Stimulated activated CD4-positive, alpha-beta T cell treated with anti-CD3 and anti-CD28 coated beads, Interleukin-2, amount 100 ng/mL, for 48 hours (primary cell): ENCODE measurements around the gene CEP290.
A peak's percentile ranks its signal among the peaks of the same experiment; 100 is the strongest.

ENCODE experiments used
- DNase-seq, 2 donors: peaks; one replicate each; pipeline ENCODE4 v3.0.0-alpha.2; 2020

CEP290 gene, protein sequence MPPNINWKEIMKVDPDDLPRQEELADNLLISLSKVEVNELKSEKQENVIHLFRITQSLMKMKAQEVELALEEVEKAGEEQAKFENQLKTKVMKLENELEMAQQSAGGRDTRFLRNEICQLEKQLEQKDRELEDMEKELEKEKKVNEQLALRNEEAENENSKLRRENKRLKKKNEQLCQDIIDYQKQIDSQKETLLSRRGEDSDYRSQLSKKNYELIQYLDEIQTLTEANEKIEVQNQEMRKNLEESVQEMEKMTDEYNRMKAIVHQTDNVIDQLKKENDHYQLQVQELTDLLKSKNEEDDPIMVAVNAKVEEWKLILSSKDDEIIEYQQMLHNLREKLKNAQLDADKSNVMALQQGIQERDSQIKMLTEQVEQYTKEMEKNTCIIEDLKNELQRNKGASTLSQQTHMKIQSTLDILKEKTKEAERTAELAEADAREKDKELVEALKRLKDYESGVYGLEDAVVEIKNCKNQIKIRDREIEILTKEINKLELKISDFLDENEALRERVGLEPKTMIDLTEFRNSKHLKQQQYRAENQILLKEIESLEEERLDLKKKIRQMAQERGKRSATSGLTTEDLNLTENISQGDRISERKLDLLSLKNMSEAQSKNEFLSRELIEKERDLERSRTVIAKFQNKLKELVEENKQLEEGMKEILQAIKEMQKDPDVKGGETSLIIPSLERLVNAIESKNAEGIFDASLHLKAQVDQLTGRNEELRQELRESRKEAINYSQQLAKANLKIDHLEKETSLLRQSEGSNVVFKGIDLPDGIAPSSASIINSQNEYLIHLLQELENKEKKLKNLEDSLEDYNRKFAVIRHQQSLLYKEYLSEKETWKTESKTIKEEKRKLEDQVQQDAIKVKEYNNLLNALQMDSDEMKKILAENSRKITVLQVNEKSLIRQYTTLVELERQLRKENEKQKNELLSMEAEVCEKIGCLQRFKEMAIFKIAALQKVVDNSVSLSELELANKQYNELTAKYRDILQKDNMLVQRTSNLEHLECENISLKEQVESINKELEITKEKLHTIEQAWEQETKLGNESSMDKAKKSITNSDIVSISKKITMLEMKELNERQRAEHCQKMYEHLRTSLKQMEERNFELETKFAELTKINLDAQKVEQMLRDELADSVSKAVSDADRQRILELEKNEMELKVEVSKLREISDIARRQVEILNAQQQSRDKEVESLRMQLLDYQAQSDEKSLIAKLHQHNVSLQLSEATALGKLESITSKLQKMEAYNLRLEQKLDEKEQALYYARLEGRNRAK (N-terminal part only)

DNA sequence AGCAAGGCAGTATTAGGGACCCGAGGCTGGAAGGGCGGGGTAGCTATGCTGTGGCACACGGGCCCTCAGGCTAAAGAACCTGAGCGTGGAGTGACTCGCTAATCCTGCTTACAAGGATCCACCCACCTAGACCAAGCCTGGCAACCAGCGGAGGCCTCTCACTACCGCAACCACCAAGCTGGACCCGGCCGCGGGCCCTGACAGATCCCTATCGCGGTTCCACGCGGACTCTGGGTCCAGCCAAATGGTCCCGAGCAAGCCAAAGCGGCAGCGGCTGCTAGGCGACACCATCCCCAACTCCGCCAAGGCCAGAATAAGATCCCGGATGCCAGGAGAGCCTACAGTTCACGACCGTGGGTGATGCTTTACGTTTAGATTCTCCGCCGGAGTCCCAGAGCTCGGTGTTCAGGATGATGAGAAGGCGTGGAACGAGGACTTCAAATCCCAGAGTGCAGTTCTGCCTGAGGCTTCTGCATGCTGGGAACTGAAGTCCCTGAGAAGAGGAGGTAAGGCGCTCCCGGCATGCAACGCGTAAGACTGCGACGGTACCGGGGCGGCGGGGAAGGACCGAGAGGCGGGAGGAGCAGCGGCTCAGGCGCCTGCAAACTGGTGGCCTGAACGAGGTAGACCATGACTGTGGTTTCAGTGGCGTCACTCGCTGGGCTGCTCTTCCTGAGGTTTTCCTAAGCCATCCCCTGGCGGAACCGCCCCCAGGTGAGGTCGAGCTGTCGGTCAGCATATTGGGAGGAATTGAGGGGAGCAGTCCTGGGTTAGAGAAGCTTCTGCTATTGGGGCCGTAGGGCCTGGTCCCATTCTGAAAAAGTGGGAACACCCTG is at the start of gene CEP290, which contains the start of gene TMTC3:
CEP290 (minus strand) TSS at position 315 of the 836 bp plus-strand sequence. CDS start 781 bp downstream, outside the sequence.
TMTC3 (plus strand) TSS at position 534 of the 836 bp plus-strand sequence. CDS start 6,009 bp downstream, outside the sequence.
- DNase-seq: peak; percentile 79 to 81

DNA sequence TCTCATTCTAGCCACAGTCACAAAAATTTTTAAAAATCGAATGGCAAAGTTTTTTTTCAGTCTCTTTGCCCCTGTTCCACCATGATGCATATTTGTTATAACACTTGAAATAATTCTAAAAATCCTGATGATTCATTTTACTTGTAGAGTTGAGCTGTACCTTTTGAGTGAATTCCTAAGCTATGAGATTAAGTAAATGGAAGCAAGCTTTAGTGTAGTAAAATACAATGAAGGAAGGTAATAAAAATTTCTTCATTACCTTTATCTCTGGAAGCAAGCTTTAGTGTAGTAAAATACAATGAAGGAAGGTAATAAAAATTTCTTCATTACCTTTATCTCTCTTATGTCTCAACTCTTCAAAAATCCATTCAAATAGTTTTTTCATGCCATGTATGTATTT is 46.3 kb upstream of the CEP290 start:
- DNase-seq: no peak

DNA sequence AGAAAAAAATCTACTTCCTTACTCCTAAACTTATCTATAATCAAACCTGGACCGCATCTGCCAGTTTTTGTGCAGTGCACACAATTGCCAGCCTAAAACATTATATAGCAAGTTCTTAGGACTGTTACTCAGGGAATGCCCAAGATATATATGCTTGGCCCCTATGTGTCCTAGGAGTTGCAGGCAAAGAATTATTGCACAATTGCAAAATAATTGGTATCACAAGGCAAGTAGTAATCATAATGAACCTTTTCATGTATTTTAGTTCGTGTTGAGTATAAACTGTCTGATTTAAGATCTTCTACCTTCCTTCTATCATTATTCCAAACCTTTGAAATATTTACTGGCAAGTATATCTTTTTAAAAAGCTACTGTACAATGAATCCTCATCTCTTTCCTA is 45.7 kb upstream of the CEP290 start:
- DNase-seq: no peak

DNA sequence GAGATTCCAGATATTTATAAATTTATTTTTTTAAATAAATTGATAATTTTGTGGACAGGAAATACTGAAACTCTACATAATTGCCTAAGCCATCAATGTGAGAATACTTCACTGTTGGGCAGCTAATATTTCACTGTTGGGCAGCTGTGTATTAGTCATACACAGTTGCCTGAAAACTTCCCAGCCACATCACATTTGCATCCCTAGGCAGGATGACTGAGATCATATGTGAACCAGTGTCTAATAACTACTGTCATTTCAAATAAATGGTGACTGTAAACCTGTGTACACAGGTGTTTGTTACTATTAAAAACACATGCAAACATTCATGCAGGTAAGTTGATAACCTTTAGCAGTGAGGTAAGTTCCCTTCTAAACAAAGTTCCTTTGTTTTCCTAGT is 44.1 kb upstream of the CEP290 start:
- DNase-seq: no peak

DNA sequence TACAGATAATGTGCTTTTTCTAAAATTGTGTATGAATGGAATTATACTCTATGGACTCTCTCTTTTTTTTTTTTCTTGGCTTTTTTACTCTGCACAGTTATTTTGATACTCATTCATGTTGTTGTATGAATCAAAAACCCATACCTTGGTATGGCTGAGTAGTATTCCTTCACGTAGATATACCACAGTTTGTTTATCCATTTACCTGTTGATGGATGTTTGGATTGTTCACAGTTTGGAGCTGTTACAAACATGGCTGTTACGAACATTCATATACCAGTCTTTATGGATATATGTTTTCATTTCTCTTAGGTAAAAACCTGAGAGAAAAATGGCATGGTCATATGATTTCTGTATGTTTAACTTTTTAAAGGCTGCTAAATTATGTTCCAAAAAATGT is 43.4 kb upstream of the CEP290 start:
- no peak for DNase-seq

DNA sequence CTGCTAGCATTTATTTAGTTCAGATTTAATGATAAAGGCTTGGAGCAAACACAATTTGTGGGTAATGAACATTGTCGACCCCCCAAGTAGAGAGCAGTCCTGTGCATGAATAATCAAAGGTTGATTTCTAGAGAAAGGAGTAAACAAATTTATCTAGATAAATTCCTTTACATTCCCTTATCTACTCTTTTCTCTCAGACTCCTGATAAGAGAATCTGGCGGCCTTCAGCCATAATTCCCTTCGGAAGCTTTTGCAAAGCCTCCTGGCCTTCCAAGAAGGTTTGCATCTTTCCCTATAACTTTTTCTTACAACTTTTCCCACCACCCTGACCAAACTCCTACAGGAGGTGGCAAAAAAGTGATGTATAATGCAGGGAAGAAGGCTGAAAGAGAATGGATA is 42.3 kb upstream of the CEP290 start:
- DNase-seq: no peak

DNA sequence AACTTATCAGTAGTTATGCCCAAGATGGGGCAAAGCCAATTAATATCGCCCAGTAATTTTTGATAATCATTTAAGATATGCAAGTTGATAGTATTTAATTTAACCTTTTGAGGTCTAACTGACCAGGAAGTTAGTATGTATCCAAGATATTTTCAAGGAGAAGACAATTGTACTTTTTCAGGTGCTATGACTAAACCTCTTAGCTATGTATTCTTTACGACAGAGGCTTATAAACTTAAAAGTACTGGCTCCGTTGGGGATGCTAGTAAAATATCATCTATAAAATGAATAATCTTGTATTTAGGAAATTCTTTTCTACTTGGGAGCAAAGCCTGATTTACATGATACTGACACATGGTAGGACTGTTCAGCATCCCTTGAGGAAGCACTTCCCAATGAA is 40.5 kb upstream of the CEP290 start:
- no peak for DNase-seq

DNA sequence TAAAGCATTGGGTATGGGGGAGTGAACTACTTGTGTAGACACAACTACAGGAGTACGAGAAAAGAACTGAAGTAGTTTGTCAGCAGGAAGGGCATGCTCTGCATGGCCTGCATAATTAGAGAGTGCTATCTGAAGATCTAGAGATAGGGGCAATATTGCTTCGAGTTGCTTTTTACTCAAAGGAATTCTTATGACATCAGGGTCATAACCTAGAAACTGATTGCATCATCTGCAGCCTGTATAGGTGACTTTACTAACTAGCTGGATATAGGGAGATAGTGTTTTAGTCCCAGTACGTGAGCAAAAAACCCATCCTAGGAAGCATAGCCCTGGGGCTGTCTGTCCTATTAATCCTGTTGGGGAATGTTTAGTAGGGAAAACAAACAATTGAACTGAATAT is 40.0 kb upstream of the CEP290 start:
- DNase-seq: no peak

DNA sequence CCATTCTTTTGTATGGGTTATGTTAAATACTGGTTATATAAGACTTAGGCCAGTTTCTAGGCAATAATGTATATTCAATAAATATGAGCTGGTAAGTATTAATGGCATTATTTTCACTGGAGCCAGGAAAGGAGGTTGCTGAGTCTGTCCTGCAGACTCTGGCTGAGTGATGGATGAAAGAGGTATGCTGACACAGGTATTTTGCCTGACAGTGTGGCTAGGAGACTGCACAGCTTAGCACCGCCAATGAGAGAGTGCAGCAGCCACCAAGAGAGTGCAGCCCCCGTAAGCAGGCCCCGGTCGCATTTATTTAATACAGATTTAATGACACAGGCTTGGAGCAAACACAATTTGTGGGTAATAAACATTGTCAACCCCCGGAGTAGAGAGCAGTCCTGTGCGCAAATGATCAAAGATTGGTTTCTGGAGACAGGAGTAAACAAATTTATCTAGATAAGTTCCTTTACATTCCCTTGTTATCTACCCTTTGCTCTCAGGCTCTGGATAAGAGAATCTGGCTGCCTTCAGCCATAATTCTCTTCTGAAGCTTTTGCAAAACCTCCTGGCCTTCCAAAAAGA is 37.6 kb upstream of the CEP290 start:
- DNase-seq: no peak

DNA sequence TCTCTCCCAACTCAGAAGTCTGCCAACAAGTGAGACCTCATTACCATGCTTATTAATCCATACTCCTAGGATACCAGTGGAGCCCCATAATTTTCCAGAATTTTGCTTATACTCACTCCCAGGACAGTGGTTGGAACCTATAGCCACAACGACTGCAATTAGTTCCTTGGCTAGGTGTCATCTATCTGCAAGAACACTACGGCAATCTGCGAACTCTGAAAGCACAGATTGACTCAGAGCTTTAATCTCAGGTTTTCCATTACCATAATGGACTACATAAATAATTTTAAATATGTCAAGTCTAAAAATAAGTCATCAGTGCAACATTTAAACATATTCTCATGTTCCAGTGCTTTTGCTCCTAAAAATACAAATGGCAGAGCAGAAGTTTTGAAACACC is 33.7 kb upstream of the CEP290 start:
- no peak for DNase-seq

DNA sequence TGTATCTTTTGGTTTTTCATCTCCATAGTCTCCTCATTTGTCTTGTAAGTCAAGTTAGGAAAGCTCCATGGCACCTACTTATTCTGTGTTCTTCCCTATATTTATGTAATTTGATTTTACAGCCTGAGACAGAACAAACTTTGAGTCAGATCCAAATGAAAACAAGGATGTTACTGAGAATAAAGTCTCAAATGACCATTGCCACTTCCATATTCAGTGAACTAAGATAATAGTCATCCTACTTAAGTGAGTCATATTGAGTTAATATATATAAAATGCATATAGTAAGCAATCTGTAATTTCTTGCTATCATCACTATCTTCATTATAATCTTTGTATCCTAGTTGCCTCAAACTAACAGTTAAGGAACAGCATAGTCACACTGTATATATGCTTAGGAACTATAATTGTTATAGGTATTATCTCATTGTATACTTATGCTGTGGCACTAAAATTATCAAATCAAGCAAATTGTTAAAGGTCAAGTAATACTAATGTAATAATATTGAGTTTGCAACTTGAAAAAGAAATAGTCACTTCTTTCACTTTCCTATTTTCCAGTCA is 31.0 kb upstream of the CEP290 start:
- DNase-seq: no peak

DNA sequence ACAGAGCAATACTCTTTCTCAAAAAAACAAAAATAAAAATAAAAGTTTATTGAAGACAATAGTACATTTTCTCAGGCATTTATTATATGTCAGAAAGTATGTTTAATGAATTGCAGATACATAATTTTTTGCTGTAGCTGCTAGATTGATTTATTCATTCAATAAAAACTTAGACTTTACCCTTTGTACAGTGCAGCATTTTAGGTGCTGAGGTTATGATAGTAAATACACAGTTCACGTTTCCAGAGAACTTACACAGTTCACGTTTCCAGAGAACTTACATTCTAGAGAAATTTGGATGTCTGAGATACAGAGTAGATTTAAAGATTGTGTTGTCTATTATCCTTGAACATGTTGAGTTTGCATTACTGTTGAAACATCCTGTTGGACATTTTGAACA is 25.5 kb upstream of the CEP290 start:
- DNase-seq: no peak

DNA sequence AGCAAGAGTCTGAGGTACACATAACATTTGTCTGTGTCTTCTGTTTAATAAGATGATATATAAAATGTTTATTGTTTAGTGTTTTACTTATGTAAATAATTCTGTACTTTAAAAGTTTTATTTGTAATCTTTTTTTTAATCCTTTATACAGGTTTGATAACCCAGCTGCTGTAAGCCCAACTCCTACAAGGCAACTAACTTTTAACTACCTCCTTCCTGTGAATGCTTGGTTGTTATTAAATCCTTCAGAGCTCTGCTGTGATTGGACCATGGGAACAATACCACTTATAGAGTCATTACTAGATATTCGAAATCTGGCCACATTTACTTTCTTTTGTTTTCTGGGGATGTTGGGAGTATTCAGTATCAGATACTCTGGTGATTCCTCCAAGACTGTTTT is 24.3 kb upstream of the CEP290 start:
- no peak for DNase-seq

DNA sequence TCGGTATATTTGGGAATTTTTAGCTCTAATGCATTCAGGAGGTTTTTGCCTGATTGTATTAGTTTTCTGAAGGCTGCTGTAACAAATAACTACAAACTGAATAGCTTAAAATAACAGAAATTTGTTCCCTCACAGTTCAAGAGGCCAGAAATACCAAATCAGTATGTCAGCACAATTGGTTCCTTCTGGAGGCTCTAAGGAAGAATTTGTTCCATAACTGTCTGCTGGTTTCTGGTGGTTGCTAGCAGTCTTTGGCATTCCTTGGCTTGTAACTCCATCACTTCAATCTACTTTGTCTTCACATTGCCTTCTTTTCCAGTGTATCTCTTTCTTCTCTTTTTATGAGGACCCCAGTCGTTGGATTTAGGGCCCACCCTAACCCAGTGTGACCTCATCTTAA is 21.5 kb upstream of the CEP290 start:
- no peak for DNase-seq

DNA sequence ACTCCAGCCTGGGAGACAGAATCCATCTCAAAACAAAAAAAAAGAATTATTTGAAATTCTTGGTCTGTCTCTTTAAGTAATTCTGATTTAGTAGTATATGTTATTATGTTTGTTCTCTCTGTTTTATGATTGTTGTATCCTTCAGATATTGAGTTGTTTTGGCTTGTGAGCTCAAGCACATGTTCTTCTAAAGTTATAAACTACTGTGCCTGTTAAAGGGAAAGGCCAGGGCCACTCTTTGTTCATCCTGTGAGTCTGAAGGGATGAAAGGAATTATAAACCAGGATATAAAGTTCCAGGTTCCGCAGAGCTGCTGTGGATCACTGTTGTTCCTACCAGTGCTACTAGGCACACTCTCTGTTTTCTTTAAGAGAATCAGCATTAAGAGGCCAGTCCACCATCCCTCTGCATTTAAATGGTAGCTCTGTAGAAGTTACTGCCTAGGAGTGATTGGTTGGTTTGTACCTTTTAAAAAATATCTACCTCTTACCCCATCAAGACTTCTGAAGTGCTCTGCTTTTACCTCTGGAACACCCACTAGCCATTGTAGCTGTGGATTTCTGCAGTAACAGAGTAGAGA is 14.3 kb upstream of the CEP290 start:
- no peak for DNase-seq

DNA sequence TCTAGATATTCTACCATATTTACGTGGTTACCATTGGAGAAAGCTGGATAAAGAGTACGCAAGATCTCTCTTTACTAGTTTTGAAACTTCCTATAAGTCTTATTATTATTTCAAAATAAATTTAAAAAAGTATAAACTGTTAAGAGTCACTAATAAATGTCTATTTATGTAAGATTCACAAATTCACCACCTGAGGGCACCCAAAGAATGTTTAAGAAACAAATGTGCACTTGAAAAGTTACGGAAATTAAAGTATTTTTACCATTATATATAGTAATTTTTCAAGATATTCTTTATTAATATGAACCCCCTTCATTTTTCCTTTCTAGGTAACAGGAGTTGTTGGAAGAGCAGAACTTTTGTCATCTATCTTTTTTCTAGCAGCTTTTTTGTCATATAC is 12.1 kb upstream of the CEP290 start:
- DNase-seq: no peak

DNA sequence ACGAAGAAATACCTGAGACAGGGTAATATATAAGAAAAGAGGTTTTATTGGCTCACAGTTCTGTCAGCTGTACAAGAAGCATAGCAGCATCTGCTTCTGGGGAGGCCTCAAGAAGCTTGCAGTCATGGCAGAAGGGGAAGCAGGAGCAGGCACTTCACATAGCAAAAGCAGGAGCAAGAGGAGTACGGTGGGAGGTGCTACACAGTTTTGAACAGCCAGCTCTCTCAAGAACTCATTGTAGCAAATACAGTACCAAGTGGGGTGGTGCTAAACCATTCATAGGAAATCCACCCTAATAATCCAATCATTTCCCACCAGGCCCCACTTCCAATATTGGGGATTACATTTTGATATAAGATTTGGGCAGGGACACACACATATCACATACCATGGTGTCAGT is 8.2 kb upstream of the CEP290 start:
- DNase-seq: no peak

DNA sequence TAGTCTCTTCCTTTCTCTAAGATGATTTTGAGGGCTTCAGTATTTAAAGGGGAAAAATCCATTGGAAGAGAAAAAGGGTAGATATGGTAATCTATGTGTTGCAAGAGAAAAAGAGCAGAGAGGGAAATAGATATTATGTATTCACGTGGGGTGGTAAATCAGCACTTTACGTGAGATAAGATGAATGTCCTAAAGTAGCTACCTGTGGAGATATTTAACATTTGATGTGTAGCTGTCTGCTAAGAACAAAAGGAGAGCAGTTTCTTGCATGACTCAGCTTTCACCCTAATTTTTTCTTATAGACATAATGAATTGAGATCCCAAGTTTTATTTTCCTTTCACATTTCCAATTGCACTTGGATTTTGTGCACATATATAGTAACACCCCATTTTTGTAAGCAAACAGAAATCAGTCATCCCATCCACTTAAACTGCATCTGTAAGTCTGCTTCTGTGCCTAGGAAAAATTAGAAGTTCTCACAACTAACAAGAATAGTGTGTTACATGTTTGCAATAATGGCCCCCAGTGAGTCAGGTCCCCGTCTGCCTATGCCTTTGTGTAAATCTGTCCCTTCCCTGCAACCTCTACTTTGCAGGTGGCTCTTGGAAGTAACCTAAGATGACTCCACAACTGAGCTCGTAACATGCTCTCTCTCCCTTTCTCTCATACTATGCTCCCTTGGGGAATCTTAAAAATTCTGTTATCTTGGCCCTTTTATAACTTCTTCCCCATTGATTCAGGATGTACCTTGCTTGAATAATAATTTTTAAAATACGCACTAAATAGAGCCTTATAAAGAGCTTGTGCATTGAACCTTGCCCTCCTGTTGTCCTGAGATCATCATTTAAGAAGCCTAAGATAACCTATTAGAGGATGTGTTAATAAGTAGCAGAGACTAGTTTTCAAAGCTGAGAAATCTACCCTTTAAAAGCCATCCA is 3.9 kb upstream of the CEP290 start:
- DNase-seq: no peak

DNA sequence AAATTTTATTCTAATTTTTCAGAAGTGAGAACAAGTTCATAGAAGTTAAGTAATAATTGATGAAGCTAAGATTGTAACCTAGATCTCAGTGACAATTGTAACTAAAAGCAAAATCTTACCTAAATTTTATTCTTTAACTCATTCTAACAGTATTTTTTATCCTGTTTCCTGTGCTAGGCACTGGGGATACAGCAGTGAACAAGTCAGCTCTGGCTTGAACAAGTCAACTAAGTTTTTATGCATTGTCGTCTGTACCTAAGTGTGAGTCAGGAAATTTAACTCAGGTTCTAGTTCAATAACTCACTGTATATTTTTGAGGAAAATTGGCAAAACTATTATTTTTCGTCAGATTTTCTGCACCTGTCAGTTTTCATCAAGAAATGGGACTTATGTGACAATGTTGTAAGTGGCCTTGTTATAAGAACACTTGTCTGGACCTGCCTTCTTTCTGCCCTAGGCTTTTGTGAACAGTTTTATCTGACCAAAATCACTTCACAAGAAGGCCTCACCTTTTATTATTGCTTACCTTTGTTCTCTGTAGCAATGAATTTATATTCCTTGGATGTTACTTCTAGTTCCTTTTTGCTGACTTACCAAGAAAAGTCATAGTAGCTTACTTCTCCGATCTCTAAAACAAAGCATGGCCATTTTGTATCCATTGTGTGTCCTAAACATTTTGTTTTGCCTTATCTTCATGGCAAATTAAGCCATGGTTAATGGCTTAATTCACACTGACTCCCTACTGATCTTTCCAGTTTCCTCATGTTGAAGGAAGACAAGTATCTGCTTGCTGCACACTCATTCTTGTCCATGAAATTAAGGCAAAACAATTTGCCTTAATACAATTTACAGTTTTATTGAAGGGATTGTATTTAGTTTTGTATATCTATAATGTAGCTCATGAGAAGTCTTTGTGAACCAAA is 2.9 kb upstream of the CEP290 start:
- DNase-seq: no peak
